GM21619 (cell line): ENCODE results near the gene COX4I2.
A peak's percentile ranks its signal among the peaks of the same experiment; 100 is the strongest.

ENCODE experiments used
- ATAC-seq: cut with Tn5 transposase; IDR thresholded peaks from one replicate; pipeline ENCODE4 v1.9.1; 2021; ENCODE audit not compliant: unreplicated experiment

The COX4I2 gene

GRCh38 chr20:31675828-31676608, 38.3 kb downstream of the COX4I2 start:
- peak; percentile 46 for ATAC-seq

- no peak for ATAC-seq
Measured at GRCh38 chr20:31676609-31676989, 38.9 kb downstream of the COX4I2 start.

- ATAC-seq: no peak
Measured at GRCh38 chr20:31677553-31678260, 40.0 kb downstream of the COX4I2 start.

- ATAC-seq: no peak
Measured at GRCh38 chr20:31678389-31679356, 41.0 kb downstream of the COX4I2 start.

GRCh38 chr20:31679357-31680285, 41.9 kb downstream of the COX4I2 start:
- ATAC-seq: no peak

GRCh38 chr20:31680286-31681127, 42.8 kb downstream of the COX4I2 start:
- ATAC-seq: no peak

- ATAC-seq: no peak
Measured at GRCh38 chr20:31681128-31681727, 43.5 kb downstream of the COX4I2 start.

GRCh38 chr20:31681769-31682168, 44.1 kb downstream of the COX4I2 start:
- ATAC-seq: no peak

GRCh38 chr20:31682352-31682751, 44.6 kb downstream of the COX4I2 start:
- ATAC-seq: no peak

- ATAC-seq: no peak
Measured at GRCh38 chr20:31682927-31683326, 45.2 kb downstream of the COX4I2 start.

GRCh38 chr20:31684153-31685015, 46.7 kb downstream of the COX4I2 start:
- ATAC-seq: peak; percentile 44

- ATAC-seq: no peak
Measured at GRCh38 chr20:31685853-31686643, 48.3 kb downstream of the COX4I2 start.

- ATAC-seq: no peak
Measured at GRCh38 chr20:31687777-31688176, 50.1 kb downstream of the COX4I2 start.

GRCh38 chr20:31689141-31689540, 51.4 kb downstream of the COX4I2 start:
- no peak for ATAC-seq

- no peak for ATAC-seq
Measured at GRCh38 chr20:31690124-31690666, 52.5 kb downstream of the COX4I2 start.

- no peak for ATAC-seq
Measured at GRCh38 chr20:31691646-31692275, 54.0 kb downstream of the COX4I2 start.
